GM12875 (cell line): Measurements from ENCODE around the gene BDKRB1.
A peak's percentile ranks its signal among the peaks of the same experiment; 100 is the strongest.

ENCODE experiments used
- H3K4me3 ChIP-seq: one replicate; pipeline ENCODE4 v1.5.1; 2011; ENCODE audit warnings: low read depth, low read length, control low read depth
- TF ChIP-seq, protein P1 (sequence below): IDR thresholded peaks from 2 replicates; pipeline ENCODE4 v1.5.1; 2011; ENCODE audit warnings: low read depth, mild to moderate bottlenecking, control low read depth, inconsistent platforms, low read length, moderate library complexity, borderline replicate concordance; ENCODE audit not compliant: insufficient read depth

Gene BDKRB1

DNA sequence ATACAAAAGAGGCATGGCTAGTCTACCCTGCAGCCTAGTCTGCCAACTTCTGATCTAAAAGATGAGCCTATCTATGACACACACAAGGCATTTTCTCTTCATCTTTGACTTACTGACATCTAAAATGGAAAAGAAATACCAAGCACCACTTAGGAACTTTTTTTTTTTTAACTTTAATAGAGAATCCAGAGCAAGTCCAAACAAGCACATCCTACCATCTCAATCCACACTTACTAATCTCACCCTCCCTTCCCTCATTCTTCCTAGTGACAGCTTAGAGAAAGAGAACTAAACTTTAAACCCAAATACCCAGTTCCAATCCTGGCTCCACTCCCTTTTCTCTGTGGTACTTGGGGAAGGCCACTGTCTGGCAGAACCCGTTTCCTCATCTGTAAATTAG, 31.8 kb downstream of the BDKRB1 start:
- no peak overlapping the region for H3K4me3 ChIP-seq
- TF ChIP-seq, protein P1, sequence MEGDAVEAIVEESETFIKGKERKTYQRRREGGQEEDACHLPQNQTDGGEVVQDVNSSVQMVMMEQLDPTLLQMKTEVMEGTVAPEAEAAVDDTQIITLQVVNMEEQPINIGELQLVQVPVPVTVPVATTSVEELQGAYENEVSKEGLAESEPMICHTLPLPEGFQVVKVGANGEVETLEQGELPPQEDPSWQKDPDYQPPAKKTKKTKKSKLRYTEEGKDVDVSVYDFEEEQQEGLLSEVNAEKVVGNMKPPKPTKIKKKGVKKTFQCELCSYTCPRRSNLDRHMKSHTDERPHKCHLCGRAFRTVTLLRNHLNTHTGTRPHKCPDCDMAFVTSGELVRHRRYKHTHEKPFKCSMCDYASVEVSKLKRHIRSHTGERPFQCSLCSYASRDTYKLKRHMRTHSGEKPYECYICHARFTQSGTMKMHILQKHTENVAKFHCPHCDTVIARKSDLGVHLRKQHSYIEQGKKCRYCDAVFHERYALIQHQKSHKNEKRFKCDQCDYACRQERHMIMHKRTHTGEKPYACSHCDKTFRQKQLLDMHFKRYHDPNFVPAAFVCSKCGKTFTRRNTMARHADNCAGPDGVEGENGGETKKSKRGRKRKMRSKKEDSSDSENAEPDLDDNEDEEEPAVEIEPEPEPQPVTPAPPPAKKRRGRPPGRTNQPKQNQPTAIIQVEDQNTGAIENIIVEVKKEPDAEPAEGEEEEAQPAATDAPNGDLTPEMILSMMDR: no peak

DNA sequence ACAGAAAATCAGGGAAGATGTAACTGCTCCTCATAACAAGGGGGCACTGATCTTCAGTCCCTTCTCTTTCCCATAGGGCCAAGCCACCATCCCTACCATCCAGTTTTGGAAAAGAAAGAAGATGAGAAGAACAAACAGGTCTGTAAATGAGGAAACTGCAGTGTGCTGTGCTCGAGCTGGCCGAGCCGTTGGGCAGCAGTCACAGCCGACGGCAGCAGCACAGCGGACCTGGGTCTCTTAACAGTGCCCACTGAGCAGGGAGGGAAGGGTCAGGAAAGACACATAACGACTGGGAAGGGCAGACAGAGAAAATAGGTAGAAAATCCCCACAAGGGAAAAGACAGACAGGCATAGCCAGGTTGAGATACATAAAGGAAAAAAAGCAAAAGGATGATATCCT, 38.2 kb downstream of the BDKRB1 start:
- TF ChIP-seq, protein P1: no peak
- no peak overlapping the region for H3K4me3 ChIP-seq

DNA sequence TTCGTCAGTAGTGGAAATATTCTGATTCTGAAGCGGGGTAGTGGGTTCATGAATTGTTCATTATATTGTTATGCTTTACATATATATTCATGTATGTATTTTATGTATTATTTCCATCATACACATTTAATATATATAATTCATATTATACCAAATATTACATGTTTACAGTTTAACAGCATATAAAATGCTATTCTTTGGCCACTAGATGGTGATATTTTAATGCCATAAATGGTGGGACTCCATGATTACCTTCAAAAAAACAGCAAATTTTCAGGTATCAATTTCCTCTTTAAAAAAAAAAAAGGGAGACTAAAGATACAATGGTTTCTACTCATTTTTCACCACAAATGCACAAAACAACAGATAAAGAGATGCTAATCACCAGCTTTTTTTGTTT, 41.0 kb downstream of the BDKRB1 start:
- TF ChIP-seq, protein P1: 0 out of 2 replicates have a peak, but pooled peaks have one; percentile 4
- no peak overlapping the region for H3K4me3 ChIP-seq

DNA sequence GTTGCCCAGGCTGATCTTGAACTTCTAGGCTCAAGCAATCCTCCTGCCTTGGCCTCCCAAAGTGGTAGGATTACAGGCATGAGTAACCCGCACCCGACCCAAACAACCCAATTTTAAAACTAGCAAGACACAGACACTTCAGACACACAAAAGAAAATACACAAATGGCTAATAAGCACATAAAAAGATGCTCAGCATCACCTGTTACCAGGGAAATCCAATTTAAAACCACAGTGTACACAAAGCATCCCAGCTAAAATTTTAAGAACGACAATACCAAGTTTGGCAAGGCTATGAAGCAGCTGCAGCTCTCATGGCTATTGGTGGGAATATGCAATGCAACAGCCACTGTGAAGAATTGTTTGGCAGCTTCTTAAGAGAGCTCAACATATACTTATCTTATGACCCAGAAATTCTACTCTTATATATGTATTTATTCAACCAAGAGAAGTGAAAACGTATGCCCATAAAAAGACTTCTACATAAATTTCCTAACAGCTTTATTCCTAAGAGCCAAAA, 42.0 kb downstream of the BDKRB1 start:
- TF ChIP-seq, protein P1: no peak
- no peak overlapping the region for H3K4me3 ChIP-seq

DNA sequence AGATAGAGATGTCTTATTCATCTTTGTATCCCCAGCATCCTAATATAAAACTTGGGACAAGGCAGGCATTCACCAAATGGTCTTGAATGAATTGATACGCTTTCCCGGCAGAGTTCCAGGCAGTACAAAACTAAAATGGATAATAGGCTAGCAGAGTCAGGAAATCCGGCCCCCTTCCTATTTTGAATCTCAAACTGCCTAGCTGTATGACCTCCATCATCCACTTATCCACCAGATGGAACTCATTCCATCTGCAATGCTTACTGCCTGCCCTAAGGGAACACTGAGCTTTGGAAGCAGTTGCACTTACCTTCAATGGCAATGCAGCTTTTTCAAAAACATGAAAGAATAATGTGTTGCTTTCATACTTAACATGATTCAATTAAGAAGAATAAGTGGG, 43.4 kb downstream of the BDKRB1 start:
- TF ChIP-seq, protein P1: no peak
- H3K4me3 ChIP-seq: no peak overlapping the region

DNA sequence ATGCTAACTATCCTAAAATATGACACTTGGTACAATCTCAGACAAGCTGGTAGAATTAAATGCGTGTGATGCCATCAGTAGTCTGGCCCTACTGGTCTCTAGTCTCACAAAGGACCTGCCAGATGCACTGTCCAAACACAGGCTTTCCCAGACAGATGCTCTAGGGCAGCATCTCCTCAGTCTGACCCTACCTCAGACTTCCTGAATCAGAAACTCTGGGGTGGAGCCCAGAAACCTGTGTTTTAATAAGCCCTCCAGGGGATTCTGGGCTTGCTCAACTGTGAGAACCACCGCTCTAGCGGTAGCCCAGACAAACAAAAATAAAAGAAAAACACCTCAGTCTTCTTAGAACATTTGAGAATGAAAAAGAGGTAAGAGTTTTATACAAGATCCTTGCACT, 48.0 kb downstream of the BDKRB1 start:
- TF ChIP-seq, protein P1: no peak
- no peak overlapping the region for H3K4me3 ChIP-seq

DNA sequence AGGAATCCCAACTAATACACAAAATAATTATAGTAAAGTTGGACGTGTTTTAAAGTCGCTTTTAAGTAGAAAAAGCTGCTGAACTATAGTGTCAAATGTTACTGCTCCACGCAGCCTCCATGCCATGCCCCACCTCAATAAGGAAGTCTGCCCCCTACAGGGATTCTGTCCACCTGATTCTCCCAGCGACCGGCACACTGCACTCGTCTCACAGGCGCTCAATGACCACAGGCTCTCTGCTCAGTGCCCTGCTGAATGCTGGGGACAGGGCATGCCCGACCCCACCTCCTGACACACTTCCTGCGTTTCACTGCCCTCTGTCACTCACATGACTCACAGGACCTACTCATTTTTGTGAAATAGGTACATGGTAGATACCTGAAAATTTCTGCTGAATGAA, 48.9 kb downstream of the BDKRB1 start:
- H3K4me3 ChIP-seq: no peak overlapping the region
- TF ChIP-seq, protein P1: peak; percentile 7; the same call in 1 of the 2 replicates
